H9 (cell line): ENCODE data around the gene RASL10A. TPM values are rescaled to one million over a fixed set of nuclear protein-coding genes. Genes with fewer than 3 reads are reported as not detected.

Source experiments
- DNase-seq: peaks from one replicate; pipeline ENCODE4 v3.0.0-alpha.2; 2017
- H2AFZ ChIP-seq: one replicate; pipeline ENCODE4 v1.6.1; 2013; ENCODE audit warnings: mild to moderate bottlenecking, low read length, control low read depth, moderate library complexity
- H2AK5ac ChIP-seq: 2 replicates; pipeline ENCODE4 v1.6.1; 2013; ENCODE audit warnings: low read length, control low read depth, mixed read lengths; ENCODE audit not compliant: insufficient read length
- H2BK120ac ChIP-seq: one replicate; pipeline ENCODE4 v1.6.1; 2013; ENCODE audit warnings: low read depth, mild to moderate bottlenecking, low read length, control low read depth, inconsistent platforms; ENCODE audit not compliant: poor library complexity, severe bottlenecking
- H2BK12ac ChIP-seq: 2 replicates; pipeline ENCODE4 v1.6.1; 2013; ENCODE audit warnings: low read length, control low read depth, mixed read lengths, low read depth; ENCODE audit not compliant: insufficient read length
- H2BK15ac ChIP-seq: 2 replicates; pipeline ENCODE4 v1.6.1; 2013; ENCODE audit warnings: low read depth, low read length, control low read depth
- H2BK20ac ChIP-seq: one replicate; pipeline ENCODE4 v1.6.1; 2013; ENCODE audit warnings: low read depth, mild to moderate bottlenecking, low read length, control low read depth, inconsistent platforms; ENCODE audit not compliant: poor library complexity, severe bottlenecking
- H2BK5ac ChIP-seq: 2 replicates; pipeline ENCODE4 v1.6.1; 2013; ENCODE audit warnings: low read length, control low read depth, mixed read lengths; ENCODE audit not compliant: insufficient read length
- H3K14ac ChIP-seq: 2 replicates; pipeline ENCODE4 v1.6.1; 2013; ENCODE audit warnings: low read length, control low read depth; ENCODE audit not compliant: insufficient read depth
- H3K18ac ChIP-seq: 2 replicates; pipeline ENCODE4 v1.6.1; 2013; ENCODE audit warnings: low read depth, mild to moderate bottlenecking, mixed read lengths, low read length, control low read depth; ENCODE audit not compliant: insufficient read length
- H3K23ac ChIP-seq: 2 replicates; pipeline ENCODE4 v1.6.1; 2013; ENCODE audit warnings: low read length, control low read depth, mixed read lengths, low read depth; ENCODE audit not compliant: insufficient read length
- H3K23me2 ChIP-seq: 2 replicates; pipeline ENCODE4 v1.6.1; 2013; ENCODE audit warnings: low read depth, mild to moderate bottlenecking, mixed read lengths, low read length, control low read depth; ENCODE audit not compliant: insufficient read length, poor library complexity, severe bottlenecking
- H3K27ac ChIP-seq: 2 replicates; pipeline ENCODE4 v1.5.1; 2013; ENCODE audit warnings: low read length, control low read depth, mixed read lengths, low read depth; ENCODE audit not compliant: insufficient read length
- H3K27me3 ChIP-seq: 2 replicates; pipeline ENCODE4 v1.6.1; 2013; ENCODE audit warnings: low read length, control low read depth, inconsistent platforms; ENCODE audit not compliant: insufficient read depth
- H3K4ac ChIP-seq: 2 replicates; pipeline ENCODE4 v1.6.1; 2013; ENCODE audit warnings: low read depth, mild to moderate bottlenecking, control low read depth, inconsistent platforms, low read length, moderate library complexity
- H3K4me1 ChIP-seq: 2 replicates; pipeline ENCODE4 v1.6.1; 2013; ENCODE audit warnings: low read length, control low read depth, inconsistent platforms; ENCODE audit not compliant: insufficient read depth
- H3K4me2 ChIP-seq: 2 replicates; pipeline ENCODE4 v1.6.1; 2013; ENCODE audit warnings: low read length, control low read depth, mixed read lengths; ENCODE audit not compliant: insufficient read length, insufficient read depth
- H3K56ac ChIP-seq: 2 replicates; pipeline ENCODE4 v1.6.1; 2013; ENCODE audit warnings: low read depth, mild to moderate bottlenecking, mixed read lengths, low read length, control low read depth; ENCODE audit not compliant: insufficient read length
- H3K79me1 ChIP-seq: 2 replicates; pipeline ENCODE4 v1.6.1; 2013; ENCODE audit warnings: low read depth, mild to moderate bottlenecking, moderate library complexity, low read length, control low read depth, inconsistent platforms; ENCODE audit not compliant: insufficient read depth, poor library complexity, severe bottlenecking
- H3K79me2 ChIP-seq: 2 replicates; pipeline ENCODE4 v1.6.1; 2013; ENCODE audit warnings: low read length, control low read depth, inconsistent platforms; ENCODE audit not compliant: insufficient read depth
- H3K9ac ChIP-seq: 2 replicates; pipeline ENCODE4 v1.6.1; 2013; ENCODE audit warnings: low read length, control low read depth, mixed read lengths; ENCODE audit not compliant: insufficient read length; ENCODE audit errors: extremely low read depth
- H3K9me3 ChIP-seq: one replicate; pipeline ENCODE4 v1.6.1; 2013; ENCODE audit warnings: low read depth, low read length, inconsistent platforms; ENCODE audit not compliant: control insufficient read depth
- H3T11ph ChIP-seq: one replicate; pipeline ENCODE4 v1.6.1; 2013; ENCODE audit warnings: mild to moderate bottlenecking, low read length, control low read depth, inconsistent platforms
- H4K20me1 ChIP-seq: one replicate; pipeline ENCODE4 v1.6.1; 2013; ENCODE audit not compliant: control insufficient read depth, insufficient read length, insufficient read depth
- H4K5ac ChIP-seq: 2 replicates; pipeline ENCODE4 v1.6.1; 2013; ENCODE audit warnings: low read depth, mild to moderate bottlenecking, mixed read lengths, low read length, control low read depth; ENCODE audit not compliant: insufficient read length
- H4K8ac ChIP-seq: replicated peaks from 2 replicates; pipeline ENCODE4 v1.6.1; 2013; ENCODE audit warnings: low read length, control low read depth, mixed read lengths, low read depth; ENCODE audit not compliant: insufficient read length
- H4K91ac ChIP-seq: 2 replicates; pipeline ENCODE4 v1.6.1; 2013; ENCODE audit warnings: low read depth, mild to moderate bottlenecking, moderate library complexity, mixed read lengths, low read length, control low read depth; ENCODE audit not compliant: insufficient read length
- H3K27ac Mint-ChIP-seq, 3 experiments: 2 replicates in 2 of 3; 3 replicates in 1 of 3; pipeline ENCODE4 v1.8.0; 2020 to 2021; ENCODE audit warnings: mixed read lengths in 3 of 3, mild to moderate bottlenecking in 1 of 3, moderate library complexity in 1 of 3
- H3K27me3 Mint-ChIP-seq: 2 replicates; pipeline ENCODE4 v1.8.0; 2021; ENCODE audit warnings: low read depth, mild to moderate bottlenecking, moderate library complexity, mixed read lengths
- H3K36me3 Mint-ChIP-seq, 3 experiments: 2 replicates in 2 of 3; 3 replicates in 1 of 3; pipeline ENCODE4 v1.8.0; 2020 to 2021; ENCODE audit warnings: low read depth in 3 of 3, mixed read lengths in 3 of 3; ENCODE audit not compliant: insufficient read depth in 1 of 3
- H3K4me1 Mint-ChIP-seq, 2 experiments: 2 replicates each; pipeline ENCODE4 v1.8.0; 2020; ENCODE audit warnings: mixed read lengths in 2 of 2
- H3K4me3 Mint-ChIP-seq, 2 experiments: 2 replicates in 1 of 2; 3 replicates in 1 of 2; pipeline ENCODE4 v1.8.0; 2020 to 2021; ENCODE audit warnings: mild to moderate bottlenecking in 2 of 2, mixed read lengths in 2 of 2, moderate library complexity in 1 of 2
- H3K9me3 Mint-ChIP-seq, 2 experiments: 2 replicates in 1 of 2; 3 replicates in 1 of 2; pipeline ENCODE4 v1.8.0; 2020; ENCODE audit warnings: mild to moderate bottlenecking in 2 of 2, mixed read lengths in 2 of 2, moderate library complexity in 1 of 2
- CTCF ChIP-seq: fragments of 200-600 bp; sonication (generic); conservative IDR thresholded peaks from 3 replicates; pipeline ENCODE4 v1.8.0; 2021; ENCODE audit warnings: antibody characterized with exemption, mild to moderate bottlenecking
- WGBS: extraction: QIAGEN DNeasy Blood & Tissue Kit; methylation state at CpG from one replicate; pipeline ENCODE4 v1.1.7; 2013; ENCODE audit warnings: missing lambda C conversion rate, low lambda C conversion rate, mixed read lengths; ENCODE audit not compliant: insufficient read length; ENCODE audit errors: extremely low coverage; 5-methylcytosine and 5-hydroxymethylcytosine counted together
- total RNA-seq: library from RNA; stranded (reverse); gene quantifications from 2 replicates; pipeline ENCODE4 v1.2.1, GENCODE V29; 2021

RASL10A gene
- total RNA-seq, 1 experiment from 2014 or later, result 0.90 TPM

GRCh38 chr22:29309332-29310064 lies 6.0 kb downstream of the RASL10A start:
- no peak overlapping the region for H3K27ac Mint-ChIP-seq
- H2BK12ac ChIP-seq, result no peak overlapping the region

More at GRCh38 chr22:29309332-29310064, 6.0 kb downstream of the RASL10A start:
- H3K27me3 Mint-ChIP-seq, result peaks cover 30% of the 10 kb centered on the region
- peaks cover 24 to 42% of the 10 kb centered on the region in 2 experiments for H3K4me1 Mint-ChIP-seq
- H2BK20ac ChIP-seq, result no peak overlapping the region
- no peak overlapping the region for H4K91ac ChIP-seq
- no peaks in the 10 kb centered on the region for H3K9me3 ChIP-seq
- no peaks in the 10 kb centered on the region for H3K79me1 ChIP-seq
- no peak for DNase-seq
- H4K5ac ChIP-seq, result no peak overlapping the region
- no peak overlapping the region for H2AK5ac ChIP-seq
- peaks cover 11% of the 10 kb centered on the region for H3K27me3 ChIP-seq
- no peak overlapping the region for H3K4me3 Mint-ChIP-seq
- no peak overlapping the region for H3K23ac ChIP-seq
- H3K23me2 ChIP-seq, result peaks cover 8% of the 10 kb centered on the region
- H3K56ac ChIP-seq, result no peak overlapping the region
- peaks cover 0 to 5% (median 0%) of the 10 kb centered on the region in 3 experiments; a peak in 3 of 7 replicates for H3K36me3 Mint-ChIP-seq
- H2BK15ac ChIP-seq, result no peak overlapping the region
- H2AFZ ChIP-seq, result no peak overlapping the region
- H3K27ac ChIP-seq, result no peak overlapping the region
- H3K4me2 ChIP-seq, result no peak overlapping the region
- no peak overlapping the region for H3K14ac ChIP-seq
- H2BK5ac ChIP-seq, result no peak overlapping the region
- H3K79me2 ChIP-seq, result no peaks in the 10 kb centered on the region
- no peak overlapping the region for H3K9ac ChIP-seq
- H3K9me3 Mint-ChIP-seq, result peaks cover 2 to 11% of the 10 kb centered on the region in 2 experiments; a peak in 4 of 5 replicates
- no peak for TF ChIP-seq CTCF
- H4K8ac ChIP-seq, result no peak overlapping the region
- H2BK120ac ChIP-seq, result no peak overlapping the region
- H3T11ph ChIP-seq, result no peak overlapping the region
- H3K4me1 ChIP-seq, result no peaks in the 10 kb centered on the region
- H3K4ac ChIP-seq, result no peak overlapping the region
- no CpG with 5 or more reads among the region's 21 CpGs for WGBS
- H3K18ac ChIP-seq, result no peak overlapping the region
- H4K20me1 ChIP-seq, result no peaks in the 10 kb centered on the region
